GM19455 (cell line): Measurements from ENCODE around the gene PTPRJ.

Experiments used
- ATAC-seq: cut with Tn5 transposase; IDR thresholded peaks from one replicate; pipeline ENCODE4 v1.9.1; 2021; ENCODE audit not compliant: unreplicated experiment

PTPRJ gene

GRCh38 chr11:48142889-48143288 lies 162.5 kb downstream of the PTPRJ start:
- no peak for ATAC-seq

DNA sequence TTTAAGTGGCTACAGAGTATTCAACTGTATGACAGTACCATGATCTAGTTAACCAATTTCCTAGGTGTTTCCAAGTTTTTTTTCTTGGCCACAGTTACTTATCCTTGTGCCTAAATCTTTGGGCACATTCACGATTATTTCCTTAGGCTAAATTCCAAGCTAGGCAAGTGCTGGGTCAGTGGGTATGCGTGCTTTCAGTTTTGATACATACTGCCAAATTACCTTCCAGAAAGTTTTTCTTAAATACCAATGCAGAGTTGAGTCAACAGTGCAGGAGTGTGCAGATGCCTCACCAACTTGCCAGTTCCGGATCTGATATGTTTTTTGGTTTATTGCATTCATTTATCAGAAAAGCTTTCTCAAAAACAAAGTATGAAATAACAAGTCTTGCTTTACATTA lies 168.4 kb downstream of the PTPRJ start:
- ATAC-seq = no peak

DNA sequence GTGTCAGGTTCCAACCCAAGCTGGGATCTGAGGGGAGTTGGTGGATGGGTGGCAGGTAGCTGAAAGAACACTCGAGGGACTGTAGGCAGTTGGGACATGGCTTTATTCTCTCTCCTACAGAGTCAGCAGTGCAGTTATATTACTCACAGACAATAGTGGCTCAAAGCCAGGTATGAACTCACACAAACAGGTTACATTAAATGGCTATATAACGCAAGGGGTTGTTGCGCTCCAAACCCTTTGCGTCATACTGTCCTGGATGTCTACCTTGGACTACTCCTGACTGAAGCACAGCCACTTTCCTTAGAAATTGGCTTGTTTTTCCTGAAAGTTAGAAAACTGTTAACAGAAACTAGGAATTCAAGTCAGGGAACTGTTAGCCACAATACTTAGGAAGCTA lies 169.9 kb downstream of the PTPRJ start:
- ATAC-seq = no peak

- ATAC-seq = no peak
Measured at GRCh38 chr11:48154151-48154550, 173.8 kb downstream of the PTPRJ start.

DNA sequence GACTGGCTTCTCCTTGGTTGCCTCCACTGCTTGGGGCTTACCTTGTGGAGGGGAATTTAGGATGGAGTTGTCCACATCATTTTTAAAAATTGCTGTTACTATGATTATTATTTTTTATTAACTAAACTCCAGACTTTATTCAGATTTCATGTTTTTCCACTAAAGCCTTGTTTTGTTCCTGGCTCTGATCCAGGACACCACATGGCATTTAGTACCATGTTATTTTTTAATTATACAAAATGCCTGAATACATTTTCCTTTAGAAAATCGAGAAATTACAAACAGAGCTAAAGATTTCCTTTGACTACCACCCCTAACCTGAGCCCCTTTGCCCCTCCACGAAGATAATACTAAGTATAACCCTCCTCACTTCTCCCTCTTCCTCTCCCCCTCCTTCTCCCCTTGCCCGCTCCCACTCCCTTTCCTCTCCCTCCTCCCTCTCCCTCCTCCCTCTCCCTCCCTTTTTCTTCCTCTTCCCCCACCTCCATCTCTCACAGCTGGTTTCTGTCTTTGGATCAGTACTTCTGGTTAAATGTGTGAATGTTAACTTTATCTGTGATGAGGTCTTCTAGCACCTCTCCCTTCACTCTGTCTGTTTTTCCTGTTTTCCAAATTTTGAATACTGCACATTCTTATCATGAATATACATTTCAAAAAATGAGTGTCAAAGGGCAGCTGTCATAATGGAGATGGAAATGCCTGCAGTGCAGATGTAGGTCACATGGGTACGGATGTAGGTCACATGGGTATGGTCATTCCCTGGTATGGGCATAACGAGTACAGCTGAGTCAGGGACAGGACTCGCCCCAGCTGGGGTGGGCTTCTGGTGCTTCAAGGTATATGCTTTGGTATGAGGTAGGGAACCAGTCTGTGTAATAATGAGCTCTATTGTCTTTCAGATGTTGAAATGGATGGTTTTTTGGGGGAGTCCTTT lies 181.9 kb downstream of the PTPRJ start:
- ATAC-seq = no peak

DNA sequence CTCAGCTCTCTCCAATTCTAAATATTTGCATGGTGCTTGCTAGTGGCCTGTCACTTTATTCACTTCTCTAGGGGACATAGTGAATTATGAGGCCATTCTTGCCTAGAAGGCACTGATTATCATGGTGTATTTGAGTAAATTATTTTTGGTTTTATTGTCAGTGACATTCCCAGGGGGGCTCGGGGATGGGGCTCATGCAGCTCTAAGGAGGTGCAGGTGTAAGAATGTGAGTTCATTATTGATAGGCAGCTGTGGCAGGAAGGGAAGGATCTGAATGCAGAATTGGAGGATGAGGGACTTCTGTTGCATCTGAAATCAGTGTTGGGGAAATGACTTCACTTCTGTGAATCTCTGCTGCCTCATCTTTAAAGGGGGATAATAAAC lies 182.5 kb downstream of the PTPRJ start:
- no peak for ATAC-seq

DNA sequence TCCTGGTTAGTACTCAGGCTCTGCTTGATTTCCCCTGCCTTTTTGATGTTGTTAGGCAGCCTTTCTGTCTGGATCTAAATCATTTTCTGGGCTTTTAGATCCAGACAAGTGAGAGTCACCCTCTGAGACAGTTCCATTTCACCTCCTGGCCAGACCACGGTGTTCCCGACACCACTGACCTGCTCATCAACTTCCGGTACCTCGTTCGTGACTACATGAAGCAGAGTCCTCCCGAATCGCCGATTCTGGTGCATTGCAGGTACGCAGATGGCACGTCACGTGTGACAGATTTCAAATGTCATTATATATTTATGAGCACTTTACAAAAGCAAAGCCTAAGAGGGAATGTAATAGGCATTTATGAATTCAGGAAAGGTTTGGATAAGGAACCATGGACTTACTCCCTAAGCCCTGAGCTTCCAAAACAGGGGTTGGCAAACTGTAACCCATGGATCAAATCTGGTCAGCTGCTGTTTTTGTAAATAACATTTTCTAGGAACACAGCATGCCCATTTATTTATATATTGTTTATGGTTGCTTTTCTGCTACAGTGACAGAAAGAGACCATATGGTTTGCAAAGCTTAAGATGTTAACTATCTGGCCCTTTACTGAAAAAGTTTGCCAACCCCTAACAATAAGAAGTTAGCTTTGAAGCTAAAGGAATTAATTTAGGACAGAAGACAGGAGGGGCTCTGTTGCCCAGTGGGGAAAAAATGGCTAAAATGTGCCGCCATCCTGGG lies 183.2 kb downstream of the PTPRJ start:
- ATAC-seq = no peak

- ATAC-seq = no peak
Measured at GRCh38 chr11:48164836-48165235, 184.5 kb downstream of the PTPRJ start.

GRCh38 chr11:48165426-48165825 lies 185.1 kb downstream of the PTPRJ start:
- no peak for ATAC-seq

DNA sequence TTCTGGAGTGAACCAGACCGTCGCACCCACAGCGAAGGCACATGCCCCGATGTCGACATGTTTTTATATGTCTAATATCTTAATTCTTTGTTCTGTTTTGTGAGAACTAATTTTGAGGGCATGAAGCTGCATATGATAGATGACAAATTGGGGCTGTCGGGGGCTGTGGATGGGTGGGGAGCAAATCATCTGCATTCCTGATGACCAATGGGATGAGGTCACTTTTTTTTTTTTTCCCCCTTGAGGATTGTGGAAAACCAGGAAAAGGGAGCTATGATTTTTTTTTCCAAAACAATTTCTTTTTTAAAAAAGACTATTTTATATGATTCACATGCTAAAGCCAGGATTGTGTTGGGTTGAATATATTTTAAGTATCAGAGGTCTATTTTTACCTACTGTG lies 187.0 kb downstream of the PTPRJ start:
- ATAC-seq = no peak

GRCh38 chr11:48168815-48169214 lies 188.5 kb downstream of the PTPRJ start:
- ATAC-seq = no peak

DNA sequence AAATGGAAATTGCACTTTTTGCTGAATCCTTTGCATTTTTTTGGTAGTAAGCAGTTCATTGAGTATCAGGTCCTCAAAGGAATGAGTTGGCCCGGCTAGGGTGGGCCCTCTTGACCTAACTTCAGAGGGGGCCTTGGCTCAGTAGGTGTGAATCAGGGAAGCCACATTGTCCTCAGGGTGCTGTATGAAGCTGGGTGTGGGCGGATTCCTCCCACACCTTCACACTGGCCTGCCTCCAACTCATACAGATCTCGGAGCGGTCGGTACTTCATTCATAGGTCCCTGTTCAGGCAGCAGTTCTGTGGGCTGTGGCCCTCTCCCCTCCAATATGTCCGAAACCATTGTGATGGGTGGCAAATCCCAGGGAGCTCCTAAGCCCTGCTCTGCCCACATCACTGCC lies 188.9 kb downstream of the PTPRJ start:
- no peak for ATAC-seq

GRCh38 chr11:48169717-48170116 lies 189.4 kb downstream of the PTPRJ start:
- ATAC-seq = no peak

DNA sequence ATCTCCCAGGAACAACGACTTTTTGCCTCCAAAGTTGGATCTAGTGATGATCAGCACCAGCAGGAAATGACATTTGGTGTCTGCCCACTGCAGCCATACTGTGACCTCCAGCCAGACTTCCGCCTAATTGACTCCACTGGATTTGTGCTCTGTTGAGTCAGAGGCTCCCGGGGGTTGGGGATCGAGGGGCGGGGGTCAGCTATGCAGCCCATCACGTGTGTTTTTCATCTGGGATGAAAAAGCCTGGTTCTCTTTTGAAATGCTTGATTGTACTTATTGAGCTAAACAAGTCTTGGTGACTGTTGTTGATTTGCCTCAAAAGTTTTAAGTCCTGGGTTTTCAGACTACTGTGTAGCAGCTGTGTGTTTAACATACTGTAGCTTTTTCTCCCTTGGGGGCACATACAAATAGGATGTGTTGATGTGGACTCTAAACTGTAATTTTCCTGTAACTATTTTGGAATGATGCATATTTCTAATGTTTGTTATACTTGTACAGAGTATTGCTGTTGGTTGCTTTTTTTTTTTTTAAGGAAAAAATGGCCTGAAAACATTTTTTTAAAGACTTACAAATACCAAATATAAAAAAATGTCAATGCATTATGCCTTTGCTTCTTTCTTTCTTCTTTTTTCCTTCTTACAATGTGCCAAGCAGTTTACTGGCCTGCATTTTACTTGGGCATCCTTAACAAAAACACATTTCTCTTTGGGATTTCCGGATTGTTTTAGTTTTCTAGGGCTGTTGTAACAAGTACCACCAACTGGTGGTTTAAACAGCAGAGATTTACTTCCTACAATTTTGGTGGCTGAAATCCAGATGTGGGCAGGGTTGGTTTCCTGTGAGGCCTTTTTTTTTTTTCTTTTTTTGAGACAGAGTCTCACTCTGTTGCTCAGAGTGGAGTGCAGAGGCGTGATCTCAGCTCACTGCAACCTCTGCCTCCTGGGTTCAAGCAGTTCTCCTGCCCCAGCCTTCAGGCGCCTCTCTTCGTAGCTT lies 190.2 kb downstream of the PTPRJ start:
- ATAC-seq = no peak

DNA sequence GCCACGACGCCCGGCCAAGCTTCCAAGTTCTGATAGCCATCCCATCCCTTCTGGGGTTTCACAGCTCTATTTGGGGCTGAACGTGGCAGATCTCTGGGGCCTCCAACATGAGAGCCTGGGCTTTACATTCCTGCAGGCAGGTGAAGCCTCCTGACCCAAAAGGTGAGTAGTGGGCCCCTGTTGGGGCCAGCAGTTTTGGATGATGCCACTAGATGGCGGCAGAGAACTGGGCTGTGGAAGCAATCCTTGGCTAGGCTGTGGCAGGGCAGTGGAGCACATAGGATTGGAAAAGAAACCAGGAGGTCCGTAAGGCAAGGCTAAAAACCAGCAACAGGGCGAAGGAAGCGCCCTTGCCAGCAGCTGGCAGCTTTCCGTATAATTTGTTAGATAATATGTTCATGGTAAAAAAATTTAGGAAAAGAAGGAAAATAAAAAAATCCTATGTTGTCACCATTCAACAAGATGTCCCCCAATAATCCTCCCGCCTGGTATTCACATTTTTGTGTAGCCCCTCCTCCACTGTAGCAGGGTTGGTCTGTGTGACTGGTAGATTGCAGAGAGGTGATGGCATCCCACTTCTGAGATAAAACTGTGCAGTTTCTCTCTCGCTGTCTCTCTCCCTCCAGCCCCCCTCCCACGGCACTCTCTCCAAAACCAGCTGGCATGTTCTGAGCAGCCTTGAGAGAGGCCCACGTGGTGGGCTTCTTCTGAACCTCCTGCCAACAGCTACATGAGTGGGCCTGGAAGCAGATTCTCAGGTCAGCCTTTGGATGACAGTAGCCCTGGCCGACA lies 192.7 kb downstream of the PTPRJ start:
- peak; percentile 88 for ATAC-seq

DNA sequence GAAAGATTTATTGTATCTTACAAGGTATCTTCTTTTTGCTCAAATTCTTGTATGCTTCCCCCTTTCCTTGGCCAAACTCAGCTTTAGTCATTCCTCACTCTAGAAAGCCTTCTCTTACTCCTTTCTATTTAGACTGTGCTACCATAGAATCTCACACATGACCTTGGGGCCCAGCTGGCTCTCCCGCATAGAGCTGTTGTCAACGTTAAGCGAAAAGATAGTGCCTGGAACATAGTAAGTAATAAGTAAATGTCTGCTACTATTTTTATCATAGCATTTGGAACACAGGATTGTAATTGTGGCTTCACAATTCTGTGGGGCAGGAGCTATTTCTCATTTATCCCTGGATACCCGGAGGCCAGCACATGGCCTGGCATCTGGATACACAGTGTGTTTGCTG lies 197.3 kb downstream of the PTPRJ start:
- no peak for ATAC-seq

GRCh38 chr11:48180627-48181026 lies 200.3 kb downstream of the PTPRJ start:
- ATAC-seq = no peak

- no peak for ATAC-seq
Measured at GRCh38 chr11:48182860-48183526, 202.6 kb downstream of the PTPRJ start.

GRCh38 chr11:48184452-48184851 lies 204.1 kb downstream of the PTPRJ start:
- ATAC-seq = no peak
